ENCODE measurements around the gene UBR7. TPM values are rescaled to one million over a fixed set of nuclear protein-coding genes. Genes with fewer than 3 reads are reported as not detected.

UBR7 gene
- polyA plus RNA-seq, 1 donor = 19.8 TPM

- DNase-seq = no peak
- peak overlapping the region; percentile 43 for H3K27ac ChIP-seq (ENCODE audit: low read length)
- no peaks in the 10 kb centered on the region for H3K9me3 ChIP-seq (ENCODE audit: control insufficient read depth, low read depth, low read length)
- peaks cover 3% of the 10 kb centered on the region for H3K4me1 ChIP-seq (ENCODE audit: control insufficient read depth, insufficient read depth, low read length)
- H3K27me3 ChIP-seq (ENCODE audit: control insufficient read depth, insufficient read depth, low read length) = no peaks in the 10 kb centered on the region
- H3K36me3 ChIP-seq (ENCODE audit: control insufficient read depth, insufficient read depth, low read length) = peaks cover 73% of the 10 kb centered on the region
- no peak overlapping the region for H3K4me3 ChIP-seq (ENCODE audit: low read length)
Measured at GRCh38 chr14:93246534-93246933, 39.5 kb downstream of the UBR7 start.

- Histone ChIP-seq H3K36me3 (ENCODE audit: control insufficient read depth, insufficient read depth, low read length) (peaks cover 66% of the 10 kb centered on the region), H3K9me3 (ENCODE audit: control insufficient read depth, low read depth, low read length) (no peaks in the 10 kb centered on the region), H3K27ac (ENCODE audit: low read length) (no peak overlapping the region), H3K27me3 (ENCODE audit: control insufficient read depth, insufficient read depth, low read length) (no peaks in the 10 kb centered on the region), H3K4me3 (ENCODE audit: low read length) (no peak overlapping the region), H3K4me1 (ENCODE audit: control insufficient read depth, insufficient read depth, low read length) (peaks cover 3% of the 10 kb centered on the region)
- no peak for DNase-seq
- 92% methylated on average over 2 of the region's 7 CpGs for WGBS (ENCODE audit: insufficient coverage, low lambda C conversion rate)
Measured at GRCh38 chr14:93249128-93249831, 42.2 kb downstream of the UBR7 start.

- DNase-seq = no peak
- no peak overlapping the region for H3K4me3 ChIP-seq (ENCODE audit: low read length)
- no peak overlapping the region for H3K27ac ChIP-seq (ENCODE audit: low read length)
- H3K36me3 ChIP-seq (ENCODE audit: control insufficient read depth, insufficient read depth, low read length) = peaks cover 25% of the 10 kb centered on the region
- no peaks in the 10 kb centered on the region for H3K9me3 ChIP-seq (ENCODE audit: control insufficient read depth, low read depth, low read length)
- no peaks in the 10 kb centered on the region for H3K4me1 ChIP-seq (ENCODE audit: control insufficient read depth, insufficient read depth, low read length)
- no peaks in the 10 kb centered on the region for H3K27me3 ChIP-seq (ENCODE audit: control insufficient read depth, insufficient read depth, low read length)
- no CpG with 5 or more reads among the region's 2 CpGs for WGBS (ENCODE audit: insufficient coverage, low lambda C conversion rate)
Measured at GRCh38 chr14:93262446-93262845, 55.4 kb downstream of the UBR7 start.

DNA sequence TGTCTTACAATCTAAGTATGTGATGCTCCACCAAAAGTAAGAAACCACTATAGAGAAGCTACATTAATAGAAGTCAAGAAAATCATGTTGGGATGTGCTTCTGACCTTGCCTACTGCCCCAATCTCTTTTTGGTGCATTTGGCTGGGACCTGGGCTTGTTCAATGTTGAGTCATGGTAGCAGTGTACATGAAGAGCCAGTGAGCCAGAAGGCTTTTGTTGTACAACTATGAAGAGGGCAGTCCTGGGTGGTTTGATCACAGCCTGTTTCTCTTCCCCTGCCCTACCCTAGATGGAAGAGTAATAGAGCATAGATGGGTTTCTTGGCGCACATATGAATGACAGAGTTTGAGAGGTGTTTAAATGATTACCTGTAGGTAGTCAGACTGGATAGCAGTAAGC, 56.4 kb downstream of the UBR7 start:
- WGBS (ENCODE audit: insufficient coverage, low lambda C conversion rate) = no CpG with 5 or more reads among the region's 1 CpG
- no peak for DNase-seq
- H3K27me3 ChIP-seq (ENCODE audit: control insufficient read depth, insufficient read depth, low read length) = no peaks in the 10 kb centered on the region
- no peaks in the 10 kb centered on the region for H3K9me3 ChIP-seq (ENCODE audit: control insufficient read depth, low read depth, low read length)
- no peak overlapping the region for H3K4me3 ChIP-seq (ENCODE audit: low read length)
- H3K36me3 ChIP-seq (ENCODE audit: control insufficient read depth, insufficient read depth, low read length) = peaks cover 25% of the 10 kb centered on the region
- H3K4me1 ChIP-seq (ENCODE audit: control insufficient read depth, insufficient read depth, low read length) = no peaks in the 10 kb centered on the region
- H3K27ac ChIP-seq (ENCODE audit: low read length) = no peak overlapping the region

DNA sequence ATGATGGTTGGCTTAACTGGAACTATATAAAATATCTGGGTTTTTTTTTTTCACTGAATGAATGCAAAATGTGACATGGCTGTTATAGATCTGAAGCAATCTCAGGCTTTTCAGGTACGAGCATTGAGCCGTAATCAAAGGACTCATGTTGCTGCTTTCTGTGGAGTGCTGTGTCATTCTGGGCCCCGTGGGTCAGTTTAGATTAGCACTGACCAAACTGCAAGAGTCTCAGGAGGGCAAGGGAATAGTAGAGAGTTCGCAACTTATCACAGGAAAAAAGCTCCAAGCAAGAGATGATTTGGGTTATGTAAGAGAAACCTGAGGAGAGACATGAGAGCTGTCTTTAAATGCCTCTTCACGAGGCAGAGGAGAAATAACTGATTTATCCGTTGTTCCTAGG, 59.1 kb downstream of the UBR7 start:
- Histone ChIP-seq H3K9me3 (ENCODE audit: control insufficient read depth, low read depth, low read length) (no peaks in the 10 kb centered on the region), H3K27ac (ENCODE audit: low read length) (no peak overlapping the region), H3K36me3 (ENCODE audit: control insufficient read depth, insufficient read depth, low read length) (peaks cover 15% of the 10 kb centered on the region), H3K27me3 (ENCODE audit: control insufficient read depth, insufficient read depth, low read length) (no peaks in the 10 kb centered on the region), H3K4me1 (ENCODE audit: control insufficient read depth, insufficient read depth, low read length) (no peaks in the 10 kb centered on the region), H3K4me3 (ENCODE audit: low read length) (no peak overlapping the region)
- WGBS (ENCODE audit: insufficient coverage, low lambda C conversion rate) = no CpG with 5 or more reads among the region's 6 CpGs
- DNase-seq = no peak

GRCh38 chr14:93267149-93267711, 60.2 kb downstream of the UBR7 start:
- peaks cover 13% of the 10 kb centered on the region for H3K36me3 ChIP-seq (ENCODE audit: control insufficient read depth, insufficient read depth, low read length)
- DNase-seq = no peak
- no peaks in the 10 kb centered on the region for H3K27me3 ChIP-seq (ENCODE audit: control insufficient read depth, insufficient read depth, low read length)
- no peaks in the 10 kb centered on the region for H3K9me3 ChIP-seq (ENCODE audit: control insufficient read depth, low read depth, low read length)
- no peaks in the 10 kb centered on the region for H3K4me1 ChIP-seq (ENCODE audit: control insufficient read depth, insufficient read depth, low read length)
- no peak overlapping the region for H3K27ac ChIP-seq (ENCODE audit: low read length)
- no peak overlapping the region for H3K4me3 ChIP-seq (ENCODE audit: low read length)
- WGBS (ENCODE audit: insufficient coverage, low lambda C conversion rate) = 76% methylated on average over 3 of the region's 3 CpGs

- peaks cover 10% of the 10 kb centered on the region for H3K36me3 ChIP-seq (ENCODE audit: control insufficient read depth, insufficient read depth, low read length)
- no CpG with 5 or more reads among the region's 1 CpG for WGBS (ENCODE audit: insufficient coverage, low lambda C conversion rate)
- H3K27me3 ChIP-seq (ENCODE audit: control insufficient read depth, insufficient read depth, low read length) = no peaks in the 10 kb centered on the region
- no peak for DNase-seq
- no peak overlapping the region for H3K4me3 ChIP-seq (ENCODE audit: low read length)
- no peaks in the 10 kb centered on the region for H3K9me3 ChIP-seq (ENCODE audit: control insufficient read depth, low read depth, low read length)
- H3K4me1 ChIP-seq (ENCODE audit: control insufficient read depth, insufficient read depth, low read length) = no peaks in the 10 kb centered on the region
- H3K27ac ChIP-seq (ENCODE audit: low read length) = no peak overlapping the region
Measured at GRCh38 chr14:93268406-93268805, 61.4 kb downstream of the UBR7 start.

GRCh38 chr14:93269341-93270068, 62.4 kb downstream of the UBR7 start:
- peaks cover 12% of the 10 kb centered on the region for H3K36me3 ChIP-seq (ENCODE audit: control insufficient read depth, insufficient read depth, low read length)
- no peaks in the 10 kb centered on the region for H3K9me3 ChIP-seq (ENCODE audit: control insufficient read depth, low read depth, low read length)
- H3K4me3 ChIP-seq (ENCODE audit: low read length) = no peak overlapping the region
- no peak overlapping the region for H3K27ac ChIP-seq (ENCODE audit: low read length)
- WGBS (ENCODE audit: insufficient coverage, low lambda C conversion rate) = 93% methylated on average over 6 of the region's 10 CpGs
- H3K27me3 ChIP-seq (ENCODE audit: control insufficient read depth, insufficient read depth, low read length) = no peaks in the 10 kb centered on the region
- H3K4me1 ChIP-seq (ENCODE audit: control insufficient read depth, insufficient read depth, low read length) = no peaks in the 10 kb centered on the region
- DNase-seq = no peak

DNA sequence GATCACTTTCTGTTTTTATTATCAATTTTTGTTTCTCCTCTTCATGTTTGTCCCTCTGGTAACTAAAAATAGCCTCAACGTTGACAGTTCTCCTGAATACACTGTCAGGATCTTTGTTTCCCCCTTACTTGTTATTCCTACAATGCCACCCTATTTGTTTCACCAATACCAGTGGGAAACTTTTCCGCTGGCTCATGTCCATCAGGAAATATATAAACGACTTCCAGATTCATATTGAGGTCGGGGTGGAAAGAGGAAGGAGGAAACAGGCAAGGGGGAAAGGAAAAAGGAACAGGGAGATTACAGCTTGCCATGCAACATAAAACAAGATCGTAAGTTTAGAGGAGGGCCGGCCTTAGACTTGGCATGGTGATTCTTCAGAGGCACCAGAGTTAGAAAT, 64.1 kb downstream of the UBR7 start:
- WGBS (ENCODE audit: insufficient coverage, low lambda C conversion rate) = 50% methylated on average over 1 of the region's 6 CpGs
- no peak overlapping the region for H3K4me3 ChIP-seq (ENCODE audit: low read length)
- no peaks in the 10 kb centered on the region for H3K9me3 ChIP-seq (ENCODE audit: control insufficient read depth, low read depth, low read length)
- peaks cover 14% of the 10 kb centered on the region for H3K36me3 ChIP-seq (ENCODE audit: control insufficient read depth, insufficient read depth, low read length)
- no peaks in the 10 kb centered on the region for H3K27me3 ChIP-seq (ENCODE audit: control insufficient read depth, insufficient read depth, low read length)
- no peaks in the 10 kb centered on the region for H3K4me1 ChIP-seq (ENCODE audit: control insufficient read depth, insufficient read depth, low read length)
- no peak for DNase-seq
- H3K27ac ChIP-seq (ENCODE audit: low read length) = no peak overlapping the region

DNA sequence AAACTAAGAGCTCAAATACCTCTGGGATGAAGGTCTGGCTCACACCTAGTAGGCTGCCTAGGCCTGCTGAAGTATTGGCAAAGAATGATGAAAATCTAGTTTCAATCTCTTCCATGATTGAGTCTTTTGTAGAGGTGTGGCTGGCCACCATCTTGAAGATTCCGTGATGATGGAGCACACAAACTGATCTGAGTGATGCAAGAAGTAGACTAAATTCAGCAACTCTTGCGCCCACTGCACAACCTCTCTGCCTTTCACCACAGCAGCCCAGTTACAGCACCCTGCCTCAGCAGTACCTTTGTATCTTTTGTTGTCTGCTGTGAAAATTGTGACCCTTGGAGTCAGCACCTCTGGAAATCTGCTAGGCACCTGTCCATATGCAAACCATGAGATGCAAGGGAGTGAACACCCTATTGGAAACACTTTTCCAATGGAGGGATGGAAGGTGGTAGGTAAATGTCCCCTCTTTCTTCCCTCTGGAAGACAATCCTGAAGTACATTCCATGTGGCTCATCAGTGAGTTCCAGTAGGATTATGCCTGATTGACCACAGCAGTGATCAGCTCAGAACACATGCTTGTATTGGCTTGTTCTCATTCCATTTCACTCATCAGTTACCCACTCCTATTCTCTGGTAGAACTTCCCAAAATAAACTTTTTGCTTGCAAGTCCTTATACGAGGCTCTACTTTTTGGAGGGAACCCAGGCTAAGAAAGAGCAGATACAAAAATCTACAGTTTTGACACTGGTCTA, 67.2 kb downstream of the UBR7 start:
- peaks cover 14% of the 10 kb centered on the region for H3K36me3 ChIP-seq (ENCODE audit: control insufficient read depth, insufficient read depth, low read length)
- DNase-seq = no peak
- H3K27me3 ChIP-seq (ENCODE audit: control insufficient read depth, insufficient read depth, low read length) = no peaks in the 10 kb centered on the region
- H3K4me3 ChIP-seq (ENCODE audit: low read length) = no peak overlapping the region
- H3K4me1 ChIP-seq (ENCODE audit: control insufficient read depth, insufficient read depth, low read length) = no peaks in the 10 kb centered on the region
- no peaks in the 10 kb centered on the region for H3K9me3 ChIP-seq (ENCODE audit: control insufficient read depth, low read depth, low read length)
- no peak overlapping the region for H3K27ac ChIP-seq (ENCODE audit: low read length)
- WGBS (ENCODE audit: insufficient coverage, low lambda C conversion rate) = no CpG with 5 or more reads among the region's 3 CpGs

Measured in large intestine (tissue), 3 donors.